Suppressor macrophage treated with lipopolysaccharide for 4 hours (primary cell): Measurements from ENCODE around the gene CLSTN3.
"Not testable (repeated sequence)": the region's sequence is repeated elsewhere in the genome, so short reads cannot be mapped to it uniquely, and the experiment has no call there.

Source experiments
- DNase-seq: peaks from one replicate; pipeline ENCODE4 v3.0.0-alpha.2; 2020

Gene CLSTN3

DNA sequence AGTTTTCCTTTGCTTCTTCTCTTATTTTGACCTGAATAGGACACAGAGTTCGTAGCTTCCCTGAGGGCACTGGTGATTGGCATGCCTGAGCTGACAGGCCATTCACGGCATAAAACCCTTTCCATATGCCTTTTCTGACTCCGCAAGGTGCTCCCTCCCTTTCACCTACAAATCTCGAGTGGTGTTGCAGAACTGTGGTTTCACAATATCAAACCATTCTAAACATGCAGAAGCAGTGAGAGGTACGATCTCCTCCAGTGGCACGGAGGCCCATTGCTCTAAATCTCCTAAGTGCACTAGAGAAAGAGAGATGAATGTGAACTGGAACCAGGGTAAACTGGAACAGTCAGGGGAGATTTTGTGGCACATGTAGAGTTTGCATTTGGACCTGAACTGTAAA lies 23.9 kb downstream of the CLSTN3 start:
- no peak for DNase-seq

DNA sequence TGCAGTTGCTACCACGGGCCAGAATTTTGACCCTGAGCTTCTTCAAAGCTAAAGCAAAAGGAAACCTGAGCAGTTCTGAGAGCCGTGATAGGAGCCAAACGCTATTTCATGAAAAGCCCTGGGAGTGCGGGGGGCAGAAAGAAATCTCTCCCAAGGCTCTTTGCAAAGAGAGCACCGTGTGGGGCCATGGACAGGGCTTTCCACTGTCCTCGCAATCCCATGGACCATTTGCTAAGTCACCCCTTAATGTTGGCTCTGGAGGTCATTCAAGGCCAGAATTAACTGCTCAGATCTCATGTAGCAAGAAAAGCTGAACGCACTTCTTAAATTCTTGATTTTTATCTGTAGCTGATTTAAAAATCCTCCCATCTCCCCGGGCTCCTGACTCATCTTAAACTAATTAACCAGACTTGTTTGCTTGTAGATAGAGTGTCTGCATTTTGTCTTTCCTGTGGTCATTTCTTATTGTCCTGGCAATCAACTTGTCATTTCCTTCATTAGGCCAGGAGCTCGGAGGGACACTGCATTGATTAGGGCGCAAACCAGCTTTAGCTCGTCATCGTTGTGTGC lies 24.8 kb downstream of the CLSTN3 start:
- no peak for DNase-seq

DNA sequence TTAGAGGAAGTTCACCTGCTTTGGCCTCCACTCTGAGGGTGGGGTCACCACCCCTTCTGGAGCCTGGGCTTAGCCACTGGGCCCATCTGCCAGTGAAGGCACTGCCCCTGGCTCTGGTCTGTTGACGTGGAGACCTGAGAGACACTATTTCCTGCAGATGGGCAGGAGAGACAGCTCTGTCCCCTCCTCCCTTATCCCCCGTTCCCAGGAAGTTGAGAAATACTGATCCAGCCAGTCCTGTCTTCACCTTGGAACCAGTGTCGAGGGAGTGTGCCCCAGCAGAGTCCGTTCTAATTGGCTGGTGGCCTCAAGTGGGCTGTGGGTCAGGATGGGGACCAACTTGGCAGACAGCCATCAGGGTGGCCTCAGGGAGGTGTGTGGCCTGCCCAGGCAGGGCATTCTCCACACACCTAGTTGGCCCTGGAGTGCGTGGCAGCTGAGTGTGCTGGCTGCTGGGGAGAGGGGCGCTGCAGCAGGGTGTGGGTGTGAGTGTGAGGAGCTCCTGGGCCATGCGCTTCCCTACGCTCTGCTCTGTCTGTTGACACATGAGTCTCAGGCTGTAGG lies 25.4 kb downstream of the CLSTN3 start:
- no peak for DNase-seq

DNA sequence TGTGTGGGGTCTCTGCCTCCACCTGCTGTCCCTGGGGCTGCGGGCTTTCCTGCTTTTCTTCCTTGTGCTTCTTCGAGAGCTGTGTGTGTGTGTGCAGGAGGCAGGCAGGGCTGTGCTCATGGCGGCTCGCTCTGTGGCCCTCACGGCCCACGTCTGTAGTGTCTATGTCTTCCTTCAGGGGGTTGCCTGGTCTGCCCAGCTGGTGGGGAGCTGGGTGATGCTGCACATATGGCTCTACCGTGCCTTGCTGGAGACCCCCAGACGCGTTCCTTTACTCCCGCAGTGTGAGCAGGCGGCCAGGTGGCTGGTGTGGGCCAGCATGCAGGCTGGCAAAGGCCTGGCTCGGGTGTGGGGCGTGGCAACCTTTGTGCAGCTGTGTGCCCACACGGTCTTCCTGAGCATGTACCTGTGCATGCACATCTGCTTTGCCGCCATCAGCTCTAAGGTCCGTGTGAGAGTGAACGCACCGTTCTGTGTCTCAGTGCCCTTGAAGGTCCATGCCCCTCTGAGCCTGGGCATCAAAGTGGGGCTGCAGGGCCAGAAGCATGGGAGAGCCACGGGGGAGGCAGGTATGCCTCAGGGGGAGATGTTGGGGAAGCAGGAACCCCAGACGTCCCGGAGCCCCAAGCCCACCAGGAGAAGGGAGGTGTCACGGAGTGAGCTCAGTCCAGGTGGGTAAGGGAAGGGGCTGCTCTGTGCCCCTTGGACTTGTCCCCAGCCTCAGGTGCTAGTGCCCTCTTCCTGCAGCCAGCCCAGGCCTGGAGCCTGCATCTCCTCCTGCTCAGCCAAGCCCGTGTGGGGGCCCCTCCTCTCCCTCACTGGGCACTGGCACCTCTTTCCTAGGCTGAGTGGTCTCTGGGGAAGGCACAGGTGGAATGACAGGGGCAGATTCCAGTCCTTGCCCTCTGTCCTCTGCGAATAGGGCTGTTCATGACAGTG lies 26.4 kb downstream of the CLSTN3 start:
- DNase-seq, result no peak

DNA sequence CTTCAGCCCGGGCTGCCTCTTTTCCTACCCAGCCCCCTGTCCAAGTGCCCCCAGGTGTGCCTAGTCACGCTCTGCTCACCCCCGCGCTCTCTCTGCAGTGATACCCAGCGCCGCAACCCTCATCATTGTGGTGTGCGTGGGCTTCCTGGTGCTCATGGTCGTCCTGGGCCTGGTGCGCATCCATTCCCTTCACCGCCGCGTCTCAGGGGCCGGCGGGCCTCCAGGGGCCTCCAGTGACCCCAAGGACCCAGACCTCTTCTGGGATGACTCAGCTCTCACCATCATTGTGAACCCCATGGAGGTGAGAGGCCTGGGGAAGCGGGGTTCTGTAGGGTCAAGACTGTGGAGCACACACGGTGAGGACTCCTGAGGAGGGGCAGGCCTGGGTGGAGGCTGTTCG lies 27.2 kb downstream of the CLSTN3 start:
- no peak for DNase-seq

DNA sequence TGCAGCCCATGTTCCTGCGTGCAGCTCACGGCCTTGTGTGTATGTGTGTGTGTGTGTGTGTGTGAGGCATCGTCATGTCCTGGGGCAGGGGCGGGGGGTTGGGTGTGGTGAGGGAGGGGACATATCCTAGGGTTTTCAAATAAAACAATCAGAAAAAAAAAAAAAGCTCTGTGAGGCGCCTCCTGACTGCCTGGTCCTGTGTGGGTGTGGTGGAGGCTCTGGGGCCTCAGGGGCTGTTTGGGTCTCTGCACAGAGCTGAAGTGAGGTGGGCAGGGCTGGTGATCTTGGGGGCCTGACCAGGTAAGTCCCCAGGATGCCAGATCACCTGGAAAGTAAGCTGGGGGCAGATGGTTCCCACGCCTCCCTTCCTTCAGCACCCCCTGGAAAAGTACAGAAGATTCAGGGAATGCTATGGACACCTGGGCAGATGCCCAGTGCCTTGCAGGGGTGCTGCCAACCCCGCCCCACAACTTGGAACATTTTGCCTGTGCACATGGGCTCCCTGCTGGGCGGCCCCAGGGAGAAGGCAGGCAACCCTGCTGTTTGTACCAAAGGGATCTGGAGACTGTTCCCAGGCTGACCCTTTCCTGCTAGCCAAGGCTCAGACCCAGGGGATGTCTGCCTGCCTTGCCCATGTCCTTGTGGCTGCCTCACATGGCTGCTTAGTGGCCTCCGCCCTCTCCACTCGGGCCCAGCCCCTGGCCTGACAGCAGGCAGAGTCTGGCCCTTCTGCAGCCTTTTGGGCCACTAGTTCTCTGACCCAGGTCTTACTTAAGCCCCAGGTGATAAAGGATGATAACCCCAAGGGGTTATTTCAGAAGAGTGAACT lies 28.8 kb downstream of the CLSTN3 start:
- DNase-seq, result no peak

DNA sequence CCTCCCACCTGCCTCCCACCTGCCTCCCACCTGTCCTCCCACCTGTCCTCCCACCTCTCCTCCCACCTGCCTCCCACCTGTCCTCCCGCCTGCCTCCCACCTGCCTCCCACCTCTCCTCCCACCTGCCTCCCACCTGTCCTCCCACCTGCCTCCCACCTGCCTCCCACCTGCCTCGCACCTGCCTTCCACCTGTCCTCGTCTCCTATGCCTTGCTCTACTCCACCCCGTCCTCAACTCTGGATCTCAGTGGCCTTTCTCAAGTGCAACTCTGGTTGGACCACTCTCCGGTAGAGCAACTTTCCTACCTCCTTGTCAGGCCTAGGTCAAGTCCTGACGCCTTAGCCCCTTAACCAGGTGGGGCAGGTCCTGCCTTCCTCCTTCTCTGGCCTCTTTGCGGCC lies 30.0 kb downstream of the CLSTN3 start:
- no peak for DNase-seq

DNA sequence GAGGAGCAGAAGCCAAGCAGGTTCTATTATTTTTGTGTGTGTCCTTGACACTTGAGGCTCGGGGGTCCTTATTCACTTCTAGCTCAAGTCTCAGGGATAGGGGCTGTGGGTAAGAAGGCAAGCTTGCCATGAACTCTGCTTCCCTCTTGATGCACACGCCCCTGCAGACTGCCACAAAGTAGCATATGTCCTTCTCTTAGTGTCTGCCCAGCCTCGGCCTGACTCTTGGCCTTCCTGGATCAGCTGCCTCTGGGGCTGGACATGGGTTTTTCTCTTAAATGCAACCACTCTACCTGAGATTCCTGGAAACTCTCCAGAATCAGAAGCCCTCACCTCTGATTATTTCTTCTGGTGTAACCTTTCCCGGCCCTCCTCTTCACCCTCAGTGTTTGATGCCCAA lies 31.2 kb downstream of the CLSTN3 start:
- DNase-seq, result no peak

DNA sequence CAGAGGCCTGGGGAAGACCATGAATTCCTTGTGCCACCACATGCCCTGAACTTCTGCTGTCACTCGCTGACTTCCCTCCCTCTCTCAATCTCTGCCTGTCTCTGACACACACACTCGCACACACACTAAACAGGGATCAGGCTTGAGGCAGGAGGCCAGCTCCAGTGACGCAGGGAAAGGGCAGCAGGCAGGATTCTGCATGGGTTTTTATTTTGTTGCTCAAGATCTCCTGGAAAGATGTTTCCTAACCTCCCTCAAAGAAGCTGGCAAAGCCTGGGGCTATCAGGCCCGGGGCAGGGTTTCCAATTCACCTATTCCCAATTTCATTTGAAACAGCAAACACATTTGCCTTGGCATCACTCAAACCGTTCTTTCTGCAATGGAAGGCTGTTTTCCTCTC lies 31.6 kb downstream of the CLSTN3 start:
- DNase-seq, result no peak

DNA sequence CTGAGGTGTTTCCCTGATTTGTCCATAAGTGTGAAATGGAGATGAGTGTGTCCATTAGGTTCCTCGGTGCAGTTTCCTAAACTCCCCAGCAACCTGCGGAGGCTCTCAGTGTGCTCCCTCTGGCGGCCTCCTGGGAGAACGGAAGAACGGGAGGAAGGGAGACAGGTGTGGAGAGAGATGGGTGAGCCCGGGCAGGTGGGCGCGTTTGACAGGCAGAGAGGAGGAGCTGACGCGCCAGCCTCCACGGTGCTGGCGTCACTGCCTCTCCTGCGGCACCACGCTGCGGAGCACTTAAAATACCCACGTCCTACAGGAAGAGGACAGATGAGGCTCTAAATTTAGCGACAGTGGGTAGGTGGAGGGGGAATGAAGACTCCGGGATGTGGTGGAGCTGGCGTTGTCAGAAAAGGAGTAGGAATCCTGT lies 32.5 kb downstream of the CLSTN3 start:
- DNase-seq, result no peak

DNA sequence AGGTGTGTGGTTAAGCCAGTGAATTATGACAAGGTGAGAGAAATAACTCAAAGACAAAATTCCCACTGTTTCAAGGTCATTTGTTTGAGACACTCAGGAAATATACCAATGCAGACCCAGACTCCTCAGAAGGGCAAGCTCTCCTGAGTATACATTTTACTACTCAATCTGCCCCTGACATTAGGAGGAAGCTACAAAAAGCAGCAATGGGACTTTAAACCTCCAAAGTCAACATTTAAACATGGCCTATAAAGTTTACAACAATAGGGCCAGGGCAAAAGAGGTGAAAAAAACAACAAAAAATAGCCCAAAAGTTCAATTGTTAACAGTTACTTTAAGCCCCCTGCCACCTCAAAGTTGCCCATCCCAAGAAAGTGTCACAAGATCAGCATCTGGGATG lies 39.8 kb downstream of the CLSTN3 start:
- DNase-seq, result no peak

DNA sequence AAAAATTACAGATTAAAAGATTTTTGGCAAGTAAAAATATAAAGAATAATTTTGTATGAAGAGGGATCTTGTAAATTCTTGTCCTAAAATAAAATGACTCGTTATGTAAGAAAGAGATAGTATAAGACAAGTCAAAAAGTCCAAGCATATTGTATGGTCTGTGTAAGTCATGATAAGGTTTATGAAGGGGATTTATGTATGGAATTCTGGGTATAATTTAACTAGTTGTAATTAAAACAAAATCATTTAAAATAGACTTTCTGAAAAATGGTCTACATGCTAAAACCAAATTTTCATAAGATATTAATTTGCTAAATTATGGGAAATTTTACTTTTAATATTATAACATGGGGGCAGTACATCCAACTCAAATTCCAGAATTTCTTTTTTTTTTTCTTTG lies 41.7 kb downstream of the CLSTN3 start:
- no peak for DNase-seq

DNA sequence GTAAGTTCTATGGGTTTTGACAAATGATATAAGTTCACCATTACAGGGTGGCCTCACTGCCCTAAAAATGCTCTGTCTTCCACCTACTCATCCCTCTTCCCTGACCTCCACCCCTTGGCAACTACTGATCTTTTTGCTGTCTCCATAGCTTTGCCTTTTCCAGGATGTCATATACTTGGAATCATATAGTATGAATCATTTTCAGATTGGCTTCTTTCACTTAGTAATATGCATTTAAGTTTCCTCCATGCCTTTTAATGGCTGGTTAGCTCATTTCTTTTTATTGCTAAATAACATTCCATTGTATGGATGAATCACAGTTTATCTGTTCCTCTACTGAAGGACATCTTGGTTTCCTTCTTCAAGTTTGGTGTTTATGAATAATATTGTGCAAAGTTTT lies 45.3 kb downstream of the CLSTN3 start:
- DNase-seq, result no peak

DNA sequence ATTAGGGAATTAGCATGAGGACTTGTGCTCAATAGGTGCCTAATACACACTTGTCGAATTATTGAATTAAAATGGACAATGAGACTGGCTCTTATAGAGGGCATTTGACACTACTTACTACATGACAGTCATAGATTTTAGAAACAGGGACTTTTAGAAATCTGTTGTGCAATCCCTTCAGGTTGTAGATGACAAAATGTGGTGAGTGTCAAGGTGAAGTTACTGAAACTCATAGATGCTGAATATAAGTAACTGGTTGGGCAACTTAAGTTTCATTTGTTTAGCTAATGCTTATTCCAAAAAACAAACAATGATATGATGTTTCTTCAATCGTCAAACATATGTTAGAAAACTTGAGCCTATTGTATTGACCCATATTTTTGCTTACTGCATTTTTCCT lies 46.4 kb downstream of the CLSTN3 start:
- no peak for DNase-seq

DNA sequence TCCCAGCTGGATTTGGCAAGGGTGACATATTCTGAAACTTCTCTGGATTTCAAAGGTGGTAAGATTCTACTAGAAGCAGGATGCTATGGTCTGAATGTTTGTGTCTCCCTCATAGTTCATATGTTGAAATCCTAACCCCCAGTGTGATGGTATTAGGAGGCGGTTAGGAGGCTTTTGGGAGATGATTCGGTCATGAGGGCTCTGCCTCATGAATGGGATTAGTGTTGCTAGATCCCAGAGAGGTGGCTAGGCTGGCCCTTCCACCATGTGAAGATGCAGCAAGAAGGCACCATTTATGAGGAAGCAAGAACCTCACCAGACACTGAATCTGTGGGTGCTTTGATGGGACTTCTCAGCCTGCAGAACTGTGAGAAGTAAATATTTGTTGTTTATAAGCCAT lies 48.3 kb downstream of the CLSTN3 start:
- DNase-seq, result no peak

DNA sequence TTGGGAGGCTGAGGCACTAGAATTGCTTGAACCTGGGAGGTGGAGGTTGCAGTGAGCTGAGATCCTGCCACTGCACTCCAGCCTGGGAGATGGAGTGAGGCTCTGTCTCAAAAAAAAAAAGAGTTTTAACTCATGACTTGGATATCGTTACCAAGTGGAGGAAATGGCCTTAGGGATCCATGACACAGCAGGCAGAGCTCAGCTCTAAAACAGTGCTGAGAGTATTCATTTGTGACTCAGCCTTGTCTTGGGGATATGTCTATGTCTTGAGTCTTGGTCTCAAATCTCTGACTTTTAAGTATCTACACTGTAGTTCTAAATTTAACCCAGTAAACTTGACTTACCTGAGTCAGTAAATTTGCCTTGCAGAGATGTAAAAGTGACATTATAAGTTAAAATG lies 50.5 kb downstream of the CLSTN3 start:
- DNase-seq, result no peak

DNA sequence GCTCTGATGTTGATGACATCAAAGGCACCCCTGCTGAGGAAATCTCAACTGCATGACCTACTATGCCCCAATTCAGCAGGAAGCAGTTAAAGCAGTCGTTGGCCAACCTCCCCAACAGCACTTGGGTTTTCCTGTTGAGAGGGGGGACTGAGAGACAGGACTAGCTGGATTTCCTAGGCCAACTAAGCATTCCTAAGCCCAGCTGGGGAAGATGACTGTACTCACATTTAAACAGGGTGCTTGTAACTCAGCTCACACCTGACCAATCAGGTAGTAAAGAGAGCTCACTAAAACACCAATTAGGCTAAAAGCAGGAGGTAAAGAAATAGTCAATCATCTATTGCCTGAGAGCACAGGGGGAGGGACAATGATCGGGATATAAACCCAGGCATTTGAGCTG lies 55.9 kb downstream of the CLSTN3 start:
- not testable (repeated sequence) for DNase-seq

DNA sequence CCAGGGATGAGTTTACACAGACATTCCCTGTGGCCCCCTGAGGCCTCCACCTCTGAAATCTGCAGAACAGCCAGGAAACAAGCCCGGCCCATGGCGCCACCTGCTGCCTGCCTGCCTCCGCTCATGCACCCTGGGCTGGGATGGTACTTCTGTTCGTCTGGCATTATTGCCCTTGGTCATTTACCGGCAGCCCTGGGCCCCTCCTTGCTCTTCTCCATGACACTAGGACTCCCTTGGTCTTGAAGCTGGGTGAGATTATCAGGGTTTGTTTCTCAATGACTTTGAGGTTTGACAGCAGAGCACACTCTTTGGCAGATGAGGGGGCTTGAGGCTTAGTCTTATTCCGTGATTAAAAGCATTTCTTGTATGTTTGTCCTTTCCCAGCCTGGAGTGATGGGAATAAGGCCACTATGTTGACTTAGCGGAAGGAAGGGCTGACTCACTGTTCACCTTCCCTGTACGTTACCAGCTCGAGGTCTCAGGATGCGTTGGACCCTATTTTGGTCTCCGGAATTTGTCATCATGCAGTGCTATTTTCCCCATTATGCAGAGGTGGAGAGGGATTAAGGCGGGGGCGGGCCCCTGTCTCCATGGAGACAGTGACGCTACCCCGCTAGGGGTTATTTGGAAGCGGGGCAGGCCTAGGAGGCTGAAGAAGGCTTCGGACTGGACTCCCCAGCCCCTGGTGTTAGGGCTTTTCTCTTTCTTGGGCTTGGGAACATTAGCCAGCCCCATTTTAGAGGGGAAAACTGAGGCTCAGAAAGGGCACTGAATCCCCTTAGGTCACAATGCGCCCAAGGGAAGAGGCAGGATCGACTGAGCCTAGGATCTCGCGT lies 58.6 kb downstream of the CLSTN3 start:
- peak; percentile 85 for DNase-seq

DNA sequence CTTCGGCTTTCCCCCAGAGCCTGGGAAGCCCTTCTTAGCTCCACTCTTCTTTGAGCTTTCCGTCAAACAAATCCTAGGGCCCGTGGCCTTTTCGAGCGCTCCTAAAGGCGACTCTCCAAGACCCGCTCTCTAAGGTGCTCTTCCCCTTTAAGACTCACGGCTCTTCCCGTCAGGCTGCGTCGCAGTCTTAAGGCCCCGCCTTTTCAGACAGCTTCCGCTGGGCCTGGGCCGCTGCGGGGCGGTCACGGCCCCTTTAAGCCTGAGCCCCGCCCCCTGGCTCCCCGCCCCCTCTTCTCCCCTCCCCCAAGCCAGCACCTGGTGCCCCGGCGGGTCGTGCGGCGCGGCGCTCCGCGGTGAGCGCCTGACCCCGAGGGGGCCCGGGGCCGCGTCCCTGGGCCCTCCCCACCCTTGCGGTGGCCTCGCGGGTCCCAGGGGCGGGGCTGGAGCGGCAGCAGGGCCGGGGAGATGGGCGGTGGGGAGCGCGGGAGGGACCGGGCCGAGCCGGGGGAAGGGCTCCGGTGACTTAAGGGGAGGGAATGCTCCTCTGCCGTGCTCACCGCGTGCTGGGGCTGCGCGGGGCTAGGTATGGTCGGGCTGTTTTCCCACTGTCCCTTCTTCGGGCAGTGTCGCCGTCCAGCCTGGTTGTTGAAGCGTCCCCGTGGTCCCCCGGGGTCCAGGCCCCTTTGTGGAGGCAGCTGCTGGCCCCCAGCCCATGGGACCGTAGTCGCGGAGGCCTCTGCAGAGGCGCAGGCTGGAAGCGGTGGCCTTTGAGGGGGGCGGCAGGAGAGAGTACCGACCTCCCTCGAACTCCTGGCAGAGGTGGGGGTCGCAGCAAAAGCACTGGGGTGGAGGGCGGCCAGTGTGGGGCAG lies 59.5 kb downstream of the CLSTN3 start, which contains the start of gene PEX5:
Gene PEX5 (plus strand): TSS at position 289 of the 870 bp plus-strand sequence. CDS start 692 bp downstream, outside the sequence.
- DNase-seq, result peak; percentile 94

DNA sequence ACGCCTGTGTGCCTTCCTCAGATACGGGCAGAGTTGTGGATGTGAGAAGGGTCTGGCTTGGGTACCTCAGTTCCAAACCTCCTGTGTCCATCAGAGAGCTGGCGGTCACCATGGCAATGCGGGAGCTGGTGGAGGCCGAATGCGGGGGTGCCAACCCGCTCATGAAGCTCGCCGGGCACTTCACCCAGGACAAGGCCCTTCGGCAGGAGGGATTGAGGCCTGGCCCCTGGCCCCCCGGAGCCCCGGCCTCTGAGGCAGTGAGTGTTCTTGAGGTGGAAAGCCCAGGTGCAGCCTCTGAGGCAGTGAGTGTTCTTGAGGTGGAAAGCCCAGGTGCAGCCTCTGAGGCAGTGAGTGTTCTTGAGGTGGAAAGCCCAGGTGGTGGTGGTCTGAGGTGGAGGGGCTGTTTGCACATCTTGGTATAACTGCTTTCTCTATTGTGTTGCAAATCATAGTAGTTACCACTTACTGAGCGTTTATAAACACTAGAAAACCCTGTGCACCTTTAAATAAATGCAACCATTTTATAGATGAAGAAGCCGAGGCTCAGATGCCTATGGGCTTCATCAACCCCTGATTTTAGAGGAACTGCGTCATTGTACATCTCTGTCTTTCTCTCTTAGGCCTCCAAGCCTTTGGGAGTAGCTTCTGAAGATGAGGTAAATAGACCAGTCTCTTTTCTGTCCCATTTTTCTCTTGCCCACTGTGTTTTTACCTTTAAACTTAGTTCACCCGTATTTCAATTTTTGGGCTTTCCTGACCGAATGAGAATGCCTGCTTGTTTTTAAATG lies 60.3 kb downstream of the CLSTN3 start:
- no peak for DNase-seq
